Measurements from ENCODE around the gene LCE2B. TPM values are rescaled to one million over a fixed set of nuclear protein-coding genes. Genes with fewer than 3 reads are reported as not detected.
"Not testable (repeated sequence)": the region's sequence is repeated elsewhere in the genome, so short reads cannot be mapped to it uniquely, and the experiment has no call there.

Gene LCE2B
- total RNA-seq = 1,000 to 10,000 TPM; 1,313 to 2,792 (median 1,611) TPM

- WGBS, 2 donors = 66 to 72% methylated on average over 4 of the region's 4 CpGs
- intact Hi-C loops (cut with DNase I; ENCODE audit: low total_unique reads); H3K4me3 ChIP-seq (ENCODE audit: low read depth, poor library complexity, severe bottlenecking): not testable (repeated sequence)
Observed at GRCh38 chr1:152685823-152686222, at the start of gene LCE2B. Gene LCE2B, plus strand, starts transcription at chr1:152686123. Its CDS starts 721 bp downstream, at chr1:152686844.

GRCh38 chr1:152640351-152640750, 45.6 kb upstream of the LCE2B start:
- intact Hi-C loops (cut with DNase I; ENCODE audit: low total_unique reads) = no loop called here
- no peak overlapping the region for H3K4me3 ChIP-seq (ENCODE audit: low read depth, poor library complexity, severe bottlenecking)
- 74 to 77% methylated on average over 1 of the region's 1 CpG for WGBS, 2 donors
- DNase-seq (ENCODE audit: low spot score in 2 of 2) = no peak
- TF ChIP-seq CTCF (IDR thresholded peaks at IDR 0.05) = no peak
- TF ChIP-seq POLR2A (IDR thresholded peaks at IDR 0.05) = no peak

More at GRCh38 chr1:152685823-152686222, at the start of gene LCE2B:
- DNase-seq (ENCODE audit: low spot score in 2 of 2) = not testable (repeated sequence)

- H3K4me3 ChIP-seq (ENCODE audit: low read depth, poor library complexity, severe bottlenecking) = no peak overlapping the region
- TF ChIP-seq CTCF (IDR thresholded peaks at IDR 0.05) = no peak
- TF ChIP-seq POLR2A (IDR thresholded peaks at IDR 0.05) = no peak
- intact Hi-C loops (cut with DNase I; ENCODE audit: low total_unique reads) = no loop called here
- WGBS, 2 donors = 52 to 58% methylated on average over 3 of the region's 3 CpGs
- DNase-seq (ENCODE audit: low spot score in 2 of 2) = no peak
Observed at GRCh38 chr1:152643945-152644344, 42.0 kb upstream of the LCE2B start.

GRCh38 chr1:152645146-152645545, 40.8 kb upstream of the LCE2B start:
- no peak for TF ChIP-seq CTCF (IDR thresholded peaks at IDR 0.05)
- TF ChIP-seq POLR2A (IDR thresholded peaks at IDR 0.05) = no peak
- H3K4me3 ChIP-seq (ENCODE audit: low read depth, poor library complexity, severe bottlenecking) = no peak overlapping the region
- intact Hi-C loops (cut with DNase I; ENCODE audit: low total_unique reads) = no loop called here
- WGBS, 2 donors = 30 to 42% methylated on average over 3 of the region's 3 CpGs
- no peak for DNase-seq (ENCODE audit: low spot score in 2 of 2)

- intact Hi-C loops (cut with DNase I; ENCODE audit: low total_unique reads) = no loop called here
- no peak for TF ChIP-seq POLR2A (IDR thresholded peaks at IDR 0.05)
- no peak overlapping the region for H3K4me3 ChIP-seq (ENCODE audit: low read depth, poor library complexity, severe bottlenecking)
- DNase-seq (ENCODE audit: low spot score in 2 of 2) = no peak
Observed at GRCh38 chr1:152646656-152647055, 39.3 kb upstream of the LCE2B start.

GRCh38 chr1:152654110-152654509, 31.8 kb upstream of the LCE2B start:
- TF ChIP-seq CTCF (IDR thresholded peaks at IDR 0.05) = no peak
- DNase-seq (ENCODE audit: low spot score in 2 of 2) = peak in 1 of 2 donors; percentile 22
- WGBS, 2 donors = 32% methylated on average over 10 of the region's 10 CpGs
- intact Hi-C loops (cut with DNase I; ENCODE audit: low total_unique reads) = loop anchor here (10.0 kb wide), 1 partner anchor 291 kb away; the partner anchor contains the start of gene SPRR5
- H3K4me3 ChIP-seq (ENCODE audit: low read depth, poor library complexity, severe bottlenecking) = no peak overlapping the region

- no peak overlapping the region for H3K4me3 ChIP-seq (ENCODE audit: low read depth, poor library complexity, severe bottlenecking)
- intact Hi-C loops (cut with DNase I; ENCODE audit: low total_unique reads) = loop anchor here (10.0 kb wide), 1 partner anchor 288 kb away; the partner anchor contains the start of gene SPRR5
- DNase-seq (ENCODE audit: low spot score in 2 of 2) = no peak
- no peak for TF ChIP-seq POLR2A (IDR thresholded peaks at IDR 0.05)
- TF ChIP-seq CTCF (IDR thresholded peaks at IDR 0.05) = no peak
- 58 to 62% methylated on average over 2 of the region's 2 CpGs for WGBS, 2 donors
Observed at GRCh38 chr1:152656459-152656858, 29.5 kb upstream of the LCE2B start.

All from lower leg skin (tissue), 4 donors.